Skeletal muscle tissue (tissue), 4 donors: ENCODE measurements around the gene MREG. TPM values are rescaled to one million over a fixed set of nuclear protein-coding genes. Genes with fewer than 3 reads are reported as not detected.
"Not testable (repeated sequence)": the region's sequence is repeated elsewhere in the genome, so short reads cannot be mapped to it uniquely, and the experiment has no call there.

ENCODE experiments used
- H3K27ac ChIP-seq: one replicate; pipeline ENCODE4 v1.7.0; 2013; ENCODE audit warnings: mild to moderate bottlenecking, low read depth, low read length, inconsistent platforms
- H3K27me3 ChIP-seq, 3 donors: one replicate each; pipeline ENCODE4 v1.7.0; 2013; ENCODE audit warnings: low read length in 3 of 3; ENCODE audit not compliant: control insufficient read depth in 3 of 3, insufficient read depth in 3 of 3
- H3K36me3 ChIP-seq, 3 donors: one replicate each; pipeline ENCODE4 v1.7.0; 2013; ENCODE audit warnings: low read length in 3 of 3; ENCODE audit not compliant: control insufficient read depth in 3 of 3, insufficient read depth in 3 of 3
- H3K4me1 ChIP-seq, 3 donors: one replicate each; pipeline ENCODE4 v1.7.0; 2013; ENCODE audit warnings: low read length in 3 of 3, mild to moderate bottlenecking in 3 of 3; ENCODE audit not compliant: control insufficient read depth in 3 of 3, insufficient read depth in 3 of 3
- H3K4me3 ChIP-seq, 3 donors: one replicate each; pipeline ENCODE4 v1.7.0; 2013; ENCODE audit warnings: low read length in 3 of 3
- H3K9ac ChIP-seq, 3 donors: one replicate each; pipeline ENCODE4 v1.7.0; 2013; ENCODE audit warnings: low read length in 3 of 3, mild to moderate bottlenecking in 3 of 3, moderate library complexity in 2 of 3, low read depth in 1 of 3
- H3K9me3 ChIP-seq, 3 donors: one replicate each; pipeline ENCODE4 v1.7.0; 2013; ENCODE audit warnings: low read length in 3 of 3; ENCODE audit not compliant: control insufficient read depth in 3 of 3
- total RNA-seq: library from RNA; depleted of rRNA; stranded (reverse); fragments of >200 nt; gene quantifications from one replicate; pipeline ENCODE4 v1.2.3, GENCODE V29; 2014
- donor health status: Osteomylitis.

The MREG gene
- total RNA-seq, 1 donor from 2014 or later, result 0.52 TPM

GRCh38 chr2:216012133-216012829 lies 1.1 kb downstream of the MREG start:
- Histone ChIP-seq H3K36me3 (no peaks in the 10 kb centered on the region), H3K27me3 (no peaks in the 10 kb centered on the region), H3K27ac (no peak overlapping the region), H3K9ac (peak overlapping the region in 1 of 3 donors; percentile 65), H3K4me1 (peaks cover 5 to 11% (median 6%) of the 10 kb centered on the region in 3 donors), H3K4me3 (peak overlapping the region in 2 of 3 donors; percentile 69 to 72), H3K9me3 (no peaks in the 10 kb centered on the region)

- peaks cover 5 to 11% (median 6%) of the 10 kb centered on the region in 3 donors for H3K4me1 ChIP-seq
- not testable (repeated sequence) for H3K9ac ChIP-seq, H3K9me3 ChIP-seq, H3K27ac ChIP-seq, H3K27me3 ChIP-seq, H3K36me3 ChIP-seq, H3K4me3 ChIP-seq
Observed at GRCh38 chr2:216009215-216009614, 4.1 kb downstream of the MREG start.

- peaks cover 5 to 6% (median 6%) of the 10 kb centered on the region in 3 donors for H3K4me1 ChIP-seq
- no peak overlapping the region for H3K9ac ChIP-seq
- no peak overlapping the region for H3K4me3 ChIP-seq
- no peaks in the 10 kb centered on the region for H3K36me3 ChIP-seq
- no peaks in the 10 kb centered on the region for H3K9me3 ChIP-seq
- no peak overlapping the region for H3K27ac ChIP-seq
- no peaks in the 10 kb centered on the region for H3K27me3 ChIP-seq
Observed at GRCh38 chr2:216008387-216008786, 5.0 kb downstream of the MREG start.

GRCh38 chr2:216006164-216006663 lies 7.1 kb downstream of the MREG start:
- H3K9me3 ChIP-seq, result no peaks in the 10 kb centered on the region
- H3K36me3 ChIP-seq, result no peaks in the 10 kb centered on the region
- no peak overlapping the region for H3K4me3 ChIP-seq
- no peak overlapping the region for H3K9ac ChIP-seq
- no peak overlapping the region for H3K27ac ChIP-seq
- peaks cover 0 to 3% (median 0%) of the 10 kb centered on the region in 3 donors for H3K4me1 ChIP-seq
- no peaks in the 10 kb centered on the region for H3K27me3 ChIP-seq

GRCh38 chr2:216004697-216005283 lies 8.6 kb downstream of the MREG start:
- Histone ChIP-seq H3K4me3 (no peak overlapping the region), H3K36me3 (no peaks in the 10 kb centered on the region), H3K9ac (no peak overlapping the region), H3K4me1 (peaks cover 0 to 3% (median 0%) of the 10 kb centered on the region in 3 donors), H3K27me3 (no peaks in the 10 kb centered on the region), H3K27ac (no peak overlapping the region), H3K9me3 (no peaks in the 10 kb centered on the region)

GRCh38 chr2:216003876-216004696 lies 9.3 kb downstream of the MREG start:
- H3K9me3 ChIP-seq, result no peaks in the 10 kb centered on the region

GRCh38 chr2:216002693-216003092 lies 10.7 kb downstream of the MREG start:
- no peak overlapping the region for H3K4me3 ChIP-seq
- H3K27me3 ChIP-seq, result no peaks in the 10 kb centered on the region
- no peak overlapping the region for H3K27ac ChIP-seq
- H3K4me1 ChIP-seq, result peaks cover 0 to 3% (median 0%) of the 10 kb centered on the region in 3 donors
- no peaks in the 10 kb centered on the region for H3K9me3 ChIP-seq
- peaks cover 0 to under 1% (median 0%) of the 10 kb centered on the region in 3 donors for H3K36me3 ChIP-seq
- H3K9ac ChIP-seq, result no peak overlapping the region

More at GRCh38 chr2:216003876-216004696, 9.3 kb downstream of the MREG start:
- Histone ChIP-seq H3K27me3 (no peaks in the 10 kb centered on the region), H3K4me1 (peaks cover 0 to 3% (median 0%) of the 10 kb centered on the region in 3 donors), H3K4me3 (no peak overlapping the region), H3K36me3 (no peaks in the 10 kb centered on the region), H3K9ac (no peak overlapping the region), H3K27ac (no peak overlapping the region)

GRCh38 chr2:216002101-216002678 lies 11.2 kb downstream of the MREG start:
- no peak overlapping the region for H3K4me3 ChIP-seq
- H3K27ac ChIP-seq, result no peak overlapping the region
- H3K9me3 ChIP-seq, result no peaks in the 10 kb centered on the region
- H3K4me1 ChIP-seq, result peaks cover 0 to 3% (median 0%) of the 10 kb centered on the region in 3 donors
- no peak overlapping the region for H3K9ac ChIP-seq
- peaks cover 0 to 2% (median 0%) of the 10 kb centered on the region in 3 donors for H3K36me3 ChIP-seq
- no peaks in the 10 kb centered on the region for H3K27me3 ChIP-seq

GRCh38 chr2:216001216-216002100 lies 11.9 kb downstream of the MREG start:
- Histone ChIP-seq H3K36me3 (peaks cover 0 to 2% (median 0%) of the 10 kb centered on the region in 3 donors), H3K4me1 (peaks cover 0 to 3% (median 0%) of the 10 kb centered on the region in 3 donors), H3K9me3 (no peaks in the 10 kb centered on the region), H3K4me3 (no peak overlapping the region), H3K27ac (no peak overlapping the region), H3K9ac (no peak overlapping the region), H3K27me3 (no peaks in the 10 kb centered on the region)
